ENCODE measurements around the gene JPT1.
"Not testable (repeated sequence)": the region's sequence is repeated elsewhere in the genome, so short reads cannot be mapped to it uniquely, and the experiment has no call there.

Gene JPT1

DNA sequence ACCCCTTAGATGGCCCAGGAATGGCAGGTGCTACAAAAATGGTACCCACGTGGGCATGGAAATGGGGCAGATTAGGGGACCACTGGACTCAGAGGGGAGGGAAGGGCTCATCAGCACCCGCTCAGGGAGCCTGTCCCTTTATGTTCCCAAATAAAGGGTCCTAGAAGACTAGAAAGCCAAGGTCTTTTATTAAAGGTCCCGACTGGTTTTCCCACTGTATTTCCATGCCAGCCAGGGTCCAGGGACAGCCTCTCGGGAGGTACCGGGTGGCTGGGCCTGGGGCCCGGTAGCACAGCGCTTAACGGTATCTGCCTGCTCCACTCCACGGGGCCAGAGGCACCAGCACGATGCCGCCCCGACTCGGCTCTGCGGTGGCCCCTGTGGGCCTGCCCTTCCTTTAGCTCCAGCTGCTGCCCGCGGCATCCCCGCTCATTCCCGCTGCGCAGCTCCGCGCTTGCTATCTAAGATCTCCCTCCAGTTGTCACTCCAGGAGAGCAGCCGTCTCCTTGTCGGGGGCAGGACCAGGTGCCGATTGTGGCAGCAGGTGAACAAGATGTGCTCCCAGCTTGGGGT lies 24.2 kb downstream of the JPT1 start:
- no peak for DNase-seq (ENCODE audit: low read depth)

DNA sequence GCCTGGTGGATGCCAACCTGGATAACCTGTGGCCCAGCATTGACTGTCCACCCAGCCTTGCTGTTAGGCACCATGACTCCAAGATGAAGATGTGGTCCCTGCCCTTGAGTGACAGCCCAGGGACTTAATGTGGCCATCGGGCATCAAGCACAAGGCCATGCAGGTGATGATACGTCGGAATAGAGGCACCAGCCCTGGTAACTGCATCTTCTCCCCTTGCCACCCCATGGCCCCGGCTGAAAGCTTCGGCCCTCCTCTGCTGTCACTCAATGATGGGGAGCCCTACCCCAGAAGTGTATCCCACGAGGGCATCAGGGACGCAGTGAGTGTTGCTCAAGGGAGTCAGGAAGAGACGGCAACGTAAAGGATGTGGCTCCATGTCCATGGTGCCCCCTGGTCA lies 24.7 kb downstream of the JPT1 start:
- no peak for DNase-seq (ENCODE audit: low read depth)

DNA sequence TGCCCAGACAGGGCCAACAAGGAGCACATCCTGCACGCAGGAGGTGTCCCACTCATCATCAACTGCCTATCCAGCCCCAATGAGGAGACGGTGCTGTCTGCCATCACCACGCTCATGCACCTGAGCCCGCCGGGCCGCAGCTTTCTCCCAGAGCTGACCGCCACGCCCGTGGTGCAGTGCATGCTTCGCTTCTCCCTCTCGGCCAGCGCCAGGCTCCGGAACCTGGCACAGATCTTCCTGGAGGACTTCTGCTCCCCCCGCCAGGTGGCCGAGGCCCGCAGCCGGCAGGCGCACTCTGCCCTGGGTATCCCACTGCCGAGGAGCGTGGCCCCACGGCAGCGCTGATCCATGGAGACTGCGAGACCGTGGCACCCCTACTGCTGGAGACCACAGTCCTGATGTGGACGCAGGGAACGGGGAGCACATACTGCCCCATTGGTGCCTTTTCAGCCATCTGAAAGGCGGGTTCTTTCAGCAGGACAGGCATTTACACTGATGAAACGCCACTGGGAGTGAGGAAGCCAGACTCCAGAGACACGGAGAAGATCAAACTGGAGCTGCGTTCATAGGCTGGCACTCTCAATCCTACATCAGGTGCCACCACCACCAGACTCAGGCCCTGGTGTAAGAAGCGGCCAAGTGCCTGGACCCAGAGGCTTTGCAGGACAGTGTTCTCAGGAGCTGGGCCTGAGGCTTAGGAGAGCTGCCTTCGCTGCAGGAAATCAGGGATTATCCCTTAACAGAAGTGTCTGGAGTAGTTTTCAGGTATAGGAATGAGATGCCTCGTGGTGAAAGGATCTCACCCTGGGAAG lies 25.4 kb downstream of the JPT1 start:
- no peak for DNase-seq (ENCODE audit: low read depth)

DNA sequence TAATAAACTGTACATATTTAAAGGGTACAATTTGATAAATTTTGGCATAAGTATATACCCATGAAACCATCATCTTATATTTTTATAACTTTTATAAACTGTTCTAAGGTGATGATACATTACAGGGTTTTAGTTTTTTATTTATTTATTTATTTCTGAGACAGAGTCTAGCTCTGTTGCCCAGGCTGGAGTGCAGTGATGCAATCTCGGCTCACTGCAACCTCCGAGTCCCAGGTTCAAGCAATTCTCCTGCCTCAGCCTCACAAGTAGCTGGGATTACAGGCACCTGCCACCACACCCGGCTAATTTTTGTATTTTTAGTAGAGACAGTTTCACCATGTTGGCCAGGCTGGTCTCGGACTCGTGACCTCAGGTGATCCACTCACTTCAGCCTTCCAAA lies 26.4 kb downstream of the JPT1 start:
- not testable (repeated sequence) for DNase-seq (ENCODE audit: low read depth)

DNA sequence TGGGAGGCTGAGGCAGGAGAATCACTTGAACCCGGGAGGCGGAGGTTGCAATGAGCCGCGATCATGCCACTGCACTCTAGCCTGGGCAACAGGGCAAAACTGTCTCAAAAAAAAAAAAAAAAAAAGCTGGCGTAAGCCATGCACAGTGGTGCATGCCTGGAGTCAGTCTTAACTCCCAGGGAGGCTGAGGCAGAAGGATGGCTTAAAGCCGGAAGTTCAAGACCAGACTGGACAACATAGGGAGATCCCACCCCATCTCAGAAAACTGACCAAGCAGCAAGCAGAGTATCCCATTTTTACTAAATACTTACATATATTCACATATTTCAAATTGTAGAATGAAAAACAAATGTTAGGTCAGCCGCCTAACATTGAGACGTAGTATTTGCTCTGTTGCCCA lies 27.4 kb downstream of the JPT1 start:
- DNase-seq (ENCODE audit: low read depth): no peak

DNA sequence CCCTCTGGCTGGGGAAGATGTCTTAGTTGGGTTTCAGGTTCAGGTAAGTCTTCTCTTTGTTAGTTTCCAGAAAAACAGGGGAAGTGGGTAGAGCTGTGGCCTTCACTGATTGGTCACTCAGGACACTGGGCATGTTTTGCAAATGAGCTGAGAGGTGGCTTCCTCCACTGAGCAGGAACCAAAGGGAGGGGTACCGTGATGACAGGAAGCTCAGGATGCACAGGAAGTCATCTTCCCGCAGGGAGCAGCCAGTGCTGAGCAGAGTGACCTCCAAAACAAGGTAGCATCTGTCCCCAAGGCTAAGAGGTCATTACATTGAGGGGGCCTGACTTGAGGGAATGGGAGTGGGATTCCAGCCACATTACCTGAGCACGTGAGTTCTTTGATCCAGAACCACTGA lies 28.3 kb downstream of the JPT1 start:
- no peak for DNase-seq (ENCODE audit: low read depth)

DNA sequence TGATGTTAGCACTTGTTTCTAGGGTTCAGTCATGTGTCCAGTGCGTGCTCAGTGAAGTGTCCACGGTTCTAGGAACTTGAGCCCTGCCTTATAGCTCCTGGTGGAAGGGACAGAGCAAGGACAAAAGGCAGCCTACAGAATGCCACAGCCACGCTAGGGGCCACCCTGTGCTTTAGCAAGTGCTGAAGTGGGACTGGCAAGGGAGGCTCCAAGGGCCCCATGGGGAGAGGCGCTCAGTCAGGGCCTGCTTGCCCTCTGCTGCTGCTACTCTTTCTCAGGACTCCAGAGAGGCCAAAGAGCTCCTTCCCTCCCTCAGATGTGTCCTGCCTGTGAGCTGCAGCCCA lies 29.5 kb downstream of the JPT1 start:
- DNase-seq (ENCODE audit: low read depth): no peak

DNA sequence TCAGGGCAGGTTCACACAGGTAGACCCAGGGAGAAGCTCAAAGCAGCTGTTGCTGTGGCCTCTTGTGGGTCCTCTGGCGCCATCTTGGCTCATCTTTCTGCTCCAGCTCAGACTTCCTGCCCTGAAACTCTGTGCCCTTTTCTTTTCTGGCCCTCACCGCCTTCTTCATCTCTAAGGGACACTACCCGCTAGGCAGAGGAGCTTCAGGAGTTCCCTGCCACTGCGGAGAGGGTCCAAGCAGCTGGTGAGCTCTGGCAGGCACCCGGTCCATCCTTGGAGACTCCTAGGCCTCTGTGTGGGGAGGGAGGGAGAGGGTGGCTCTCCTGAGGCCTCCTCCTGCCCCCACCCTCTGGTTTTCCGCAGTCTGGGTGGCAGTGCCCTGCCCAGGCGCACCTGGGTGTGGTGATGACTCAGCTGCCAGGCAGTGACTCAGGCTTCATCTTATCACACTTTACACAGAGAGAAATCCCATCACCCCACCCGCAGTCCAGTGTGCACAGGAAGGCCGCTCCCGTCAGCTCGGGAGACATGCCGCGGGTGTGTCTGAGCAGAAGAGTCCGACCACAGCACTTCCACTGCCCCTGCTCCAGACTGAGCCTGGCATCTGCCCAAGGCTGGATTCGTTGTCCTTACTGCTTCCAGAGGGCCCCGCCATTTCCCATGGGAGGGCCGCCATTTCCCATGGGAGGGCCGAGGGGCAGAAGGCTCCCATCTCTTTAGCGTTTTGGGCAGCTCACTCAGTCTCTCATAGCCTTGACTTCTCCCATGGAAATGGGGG lies 30.1 kb downstream of the JPT1 start:
- peak; percentile 46 for DNase-seq (ENCODE audit: low read depth)

DNA sequence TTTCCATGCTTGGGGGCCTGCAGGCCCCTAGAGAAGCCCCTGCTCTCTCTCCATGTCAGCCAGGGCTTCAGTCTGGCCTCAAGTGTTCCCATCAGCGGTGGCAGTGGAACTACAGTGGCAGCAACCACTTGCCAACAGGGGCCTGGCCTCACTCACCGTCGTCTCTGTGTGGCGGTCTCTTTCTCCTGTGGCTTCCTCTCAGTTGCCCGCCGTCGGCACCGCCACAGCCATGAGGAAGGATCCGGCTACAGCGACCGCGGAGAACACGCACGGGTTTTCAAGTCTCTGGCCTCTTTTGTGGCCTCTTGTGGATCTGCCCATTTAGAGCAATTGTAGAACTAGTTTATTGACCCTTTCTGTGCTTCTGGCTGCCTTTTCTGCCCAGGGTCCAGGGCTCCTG lies 36.0 kb downstream of the JPT1 start:
- no peak for DNase-seq (ENCODE audit: low read depth)

DNA sequence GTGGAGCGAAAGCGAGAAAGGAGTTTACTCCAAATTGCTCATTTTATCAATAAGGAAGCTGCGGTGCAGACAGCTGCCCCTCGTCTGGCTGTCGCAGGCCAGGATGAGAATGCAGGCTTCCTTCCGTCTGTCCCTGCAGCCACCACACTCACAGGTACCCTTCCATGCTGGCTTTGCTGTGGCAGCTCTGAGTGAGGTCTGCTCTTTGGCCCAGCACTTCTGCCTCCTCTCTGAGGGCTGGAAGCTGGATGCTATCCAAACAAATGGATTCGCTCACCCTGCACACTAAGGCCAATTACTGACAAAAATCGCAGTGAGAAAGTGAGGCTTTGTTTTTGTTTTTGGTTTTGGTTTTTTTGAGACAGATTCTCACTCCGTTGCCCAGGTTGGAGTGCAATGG lies 37.6 kb downstream of the JPT1 start:
- no peak for DNase-seq (ENCODE audit: low read depth)

DNA sequence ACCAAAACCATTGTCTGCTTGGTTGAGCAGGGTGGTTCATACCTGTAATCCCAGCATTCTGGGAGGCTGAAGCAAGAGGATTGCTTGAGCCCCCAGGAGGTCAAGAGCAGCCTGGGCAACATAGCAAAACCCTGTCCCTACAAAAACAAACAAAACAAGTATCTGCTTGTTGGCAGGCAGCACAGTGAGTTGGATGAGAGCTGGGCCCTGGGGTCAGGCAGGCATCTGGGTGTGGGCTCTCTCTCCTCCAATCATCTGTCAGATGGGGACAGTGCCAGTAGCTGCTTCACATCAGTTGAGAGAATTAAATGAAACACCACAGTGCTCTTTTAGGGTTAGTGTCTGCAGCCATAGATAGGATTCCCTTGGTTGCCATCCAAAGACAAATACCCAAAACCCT lies 38.8 kb downstream of the JPT1 start:
- no peak for DNase-seq (ENCODE audit: low read depth)

DNA sequence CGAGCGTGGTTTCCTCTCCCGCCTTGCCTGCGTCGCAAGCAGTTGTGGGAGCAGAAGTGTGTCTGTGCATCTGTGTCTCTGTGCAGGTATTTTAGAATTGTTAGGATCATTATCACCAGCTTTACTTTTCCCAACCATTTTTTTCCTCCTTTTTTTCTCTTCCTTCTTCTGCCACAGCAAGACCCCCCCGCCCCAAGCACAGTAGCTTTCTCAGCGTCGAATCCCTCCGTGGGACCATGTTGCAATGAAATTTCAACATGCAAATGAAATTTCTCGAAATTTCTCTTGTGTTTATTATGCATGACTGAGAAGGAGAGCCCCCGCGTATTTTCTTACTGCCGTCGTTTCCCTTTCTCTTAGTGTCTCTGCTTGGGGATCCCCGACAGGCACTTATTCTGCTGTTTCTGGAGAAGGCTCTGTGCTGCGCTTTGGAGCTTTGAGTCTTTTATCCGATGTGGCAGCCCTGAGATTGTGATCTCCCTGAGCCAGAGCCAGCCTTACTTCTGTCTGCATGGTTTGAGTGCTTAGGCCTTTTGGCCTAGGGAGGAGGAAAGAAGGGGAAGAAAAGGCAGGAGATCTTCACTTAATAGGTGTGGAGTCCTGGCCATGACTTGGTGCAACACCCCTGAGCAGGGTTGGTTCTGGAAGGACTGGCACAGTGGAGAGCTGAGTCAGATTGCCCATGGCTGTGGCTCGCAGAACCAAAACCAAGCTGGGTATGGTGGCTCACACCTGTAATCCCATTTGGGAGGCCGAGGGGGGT lies 39.6 kb downstream of the JPT1 start:
- no peak for DNase-seq (ENCODE audit: low read depth)

DNA sequence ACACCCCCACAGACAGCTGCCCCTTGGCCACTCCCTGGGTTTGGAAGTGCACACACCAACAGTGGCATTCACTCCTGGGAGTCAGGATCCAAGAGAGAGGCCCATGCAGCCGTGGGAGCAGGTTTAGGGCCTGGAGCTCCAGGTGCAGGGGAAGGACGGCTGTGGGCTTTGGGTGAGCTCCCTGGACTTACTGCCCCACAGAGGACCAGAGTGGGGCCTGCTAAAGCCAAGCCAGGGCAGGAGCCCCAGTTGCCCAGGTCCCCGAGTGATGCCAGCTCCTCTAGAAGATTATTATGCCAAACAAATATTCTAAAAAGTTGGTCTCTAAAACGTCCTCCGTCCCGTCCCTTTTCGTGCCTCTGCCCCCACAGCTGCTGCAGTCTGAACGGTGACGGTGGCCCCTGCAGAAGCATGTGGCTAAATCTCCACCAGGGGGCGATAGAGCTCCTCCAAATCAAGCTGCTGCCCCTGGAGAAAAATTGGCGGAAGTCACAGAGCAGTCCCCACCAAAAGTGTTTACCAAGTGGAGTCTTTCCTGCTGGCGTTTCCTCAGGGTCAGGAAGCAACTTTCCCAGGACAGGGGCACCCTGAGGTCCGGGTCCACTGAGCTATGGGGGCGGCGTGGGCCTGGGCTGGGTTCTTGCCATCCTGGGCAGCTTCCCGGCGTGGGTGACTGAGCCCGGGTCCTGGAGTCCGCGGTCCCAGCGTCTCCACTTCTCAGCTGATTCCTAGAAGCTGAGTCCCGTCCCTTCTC lies 40.3 kb downstream of the JPT1 start:
- peak; percentile 85 for DNase-seq (ENCODE audit: low read depth)

DNA sequence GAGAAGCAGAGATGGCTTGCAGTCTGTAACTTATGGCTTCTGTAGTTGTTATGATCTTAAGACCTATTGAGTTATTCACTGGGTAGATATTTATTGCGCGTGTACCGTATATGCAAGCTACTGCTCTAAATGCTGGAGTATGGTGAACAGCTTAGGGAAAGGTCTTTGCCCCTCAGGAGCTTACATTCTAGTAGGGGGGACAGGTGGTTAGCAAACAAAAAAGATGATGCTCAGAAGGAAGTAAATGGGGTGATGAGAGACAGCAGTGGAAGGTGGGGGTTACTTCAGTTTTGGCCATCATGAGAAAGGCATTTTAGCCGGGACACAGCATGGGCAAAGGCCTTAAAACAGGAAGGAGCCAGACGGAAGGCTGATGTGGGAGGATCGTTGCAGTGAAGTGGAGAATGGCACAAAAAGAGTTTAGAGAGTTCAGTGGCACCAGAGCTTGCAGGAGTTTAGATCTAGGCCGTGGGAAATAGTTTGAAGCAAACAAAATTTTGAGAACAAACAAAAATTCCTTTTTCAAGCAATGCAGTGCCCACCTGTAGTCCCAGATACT lies 42.5 kb downstream of the JPT1 start:
- no peak for DNase-seq (ENCODE audit: low read depth)

DNA sequence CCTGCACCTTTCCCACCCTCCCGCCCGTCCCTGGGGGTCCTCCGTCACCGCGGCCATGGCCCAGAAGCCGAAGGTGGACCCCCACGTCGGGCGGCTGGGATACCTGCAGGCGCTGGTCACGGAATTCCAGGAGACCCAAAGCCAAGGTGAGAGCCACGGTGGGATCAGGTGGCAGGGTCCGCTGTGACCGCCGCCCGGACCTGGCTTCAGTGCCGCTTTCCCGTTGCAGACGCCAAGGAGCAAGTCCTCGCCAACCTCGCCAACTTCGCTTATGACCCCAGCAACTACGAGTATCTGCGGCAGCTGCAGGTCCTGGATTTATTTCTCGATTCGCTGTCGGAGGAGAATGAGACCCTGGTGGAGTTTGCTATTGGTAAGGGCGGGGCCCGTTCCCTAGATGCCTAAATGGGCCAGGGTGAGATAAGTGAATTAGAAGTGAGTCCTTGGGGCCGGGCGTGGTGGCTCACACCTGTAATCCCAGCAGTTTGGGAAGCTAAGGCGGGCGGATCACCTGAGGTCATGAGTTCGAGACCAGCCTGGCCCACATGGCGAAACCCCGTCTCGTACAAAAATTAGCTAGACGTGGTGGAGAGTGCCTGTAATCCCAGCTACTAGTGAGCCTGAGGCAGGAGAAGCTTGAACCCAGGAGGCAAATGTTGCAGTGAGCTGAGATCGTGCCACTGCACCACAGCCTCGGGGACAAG lies 43.9 kb downstream of the JPT1 start:
- no peak for DNase-seq (ENCODE audit: low read depth)

DNA sequence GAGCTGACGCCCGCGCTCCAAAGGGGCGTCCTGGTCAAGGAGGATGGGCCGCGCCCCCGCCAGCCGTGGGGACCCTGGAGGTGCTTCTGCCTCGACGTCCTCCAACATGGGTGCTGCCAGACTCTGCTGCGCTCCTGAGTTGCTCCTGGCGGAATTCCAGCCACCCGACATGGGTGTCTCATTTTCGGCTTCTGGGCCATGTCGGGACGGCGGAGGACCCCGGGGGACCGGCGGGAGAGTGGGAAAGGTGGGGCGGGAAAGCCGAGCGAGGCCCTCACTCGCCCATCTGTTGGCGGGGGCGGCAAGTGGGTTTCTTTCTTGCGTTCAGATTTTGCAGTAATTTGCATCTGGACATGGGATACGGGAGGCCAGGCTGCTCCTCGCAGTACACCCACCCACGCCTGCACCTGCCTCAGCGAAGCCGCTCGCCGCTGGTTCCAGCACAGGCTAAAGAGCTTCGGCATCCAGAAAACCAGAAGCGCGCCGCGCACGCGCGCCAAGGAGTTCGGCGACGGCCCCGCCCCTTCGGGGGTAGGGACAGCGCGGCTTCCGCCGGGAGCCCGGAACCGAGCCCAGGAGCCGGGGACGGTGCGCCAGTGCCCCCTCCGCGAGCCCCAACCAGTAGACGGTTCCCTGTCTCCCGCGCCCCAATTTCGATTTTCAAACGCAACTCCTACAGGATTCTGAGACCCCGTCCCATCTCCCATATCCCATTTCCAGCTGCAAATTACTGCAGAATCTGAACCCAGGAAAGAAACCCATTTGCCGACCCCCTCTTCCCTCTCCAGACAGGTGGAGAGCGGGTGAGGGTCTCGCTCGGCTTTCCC lies 44.7 kb downstream of the JPT1 start, which contains the start of gene ARMC7:
Gene ARMC7 (plus strand): TSS at position 563 of the 827 bp plus-strand sequence. CDS start 320 bp downstream, outside the sequence.
- peak; percentile 89 for DNase-seq (ENCODE audit: low read depth)

DNA sequence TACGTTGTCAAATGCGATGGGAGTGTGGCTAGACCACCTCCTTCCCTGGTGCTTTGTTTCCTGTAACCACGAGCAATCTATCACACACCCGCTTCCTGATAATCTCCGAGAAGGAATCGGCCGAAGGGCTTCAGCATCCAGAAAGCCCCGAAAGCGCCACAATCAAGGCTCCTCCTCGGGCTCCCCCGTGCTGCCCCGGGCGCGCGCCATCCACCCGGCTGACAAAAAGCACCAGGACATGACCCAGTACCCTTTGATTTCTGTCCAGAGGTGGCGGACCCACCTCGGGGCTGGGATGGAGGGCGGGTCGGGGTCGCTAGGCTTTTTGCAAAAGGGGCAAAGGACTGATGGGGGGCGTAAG lies 45.3 kb downstream of the JPT1 start:
- no peak for DNase-seq (ENCODE audit: low read depth)

DNA sequence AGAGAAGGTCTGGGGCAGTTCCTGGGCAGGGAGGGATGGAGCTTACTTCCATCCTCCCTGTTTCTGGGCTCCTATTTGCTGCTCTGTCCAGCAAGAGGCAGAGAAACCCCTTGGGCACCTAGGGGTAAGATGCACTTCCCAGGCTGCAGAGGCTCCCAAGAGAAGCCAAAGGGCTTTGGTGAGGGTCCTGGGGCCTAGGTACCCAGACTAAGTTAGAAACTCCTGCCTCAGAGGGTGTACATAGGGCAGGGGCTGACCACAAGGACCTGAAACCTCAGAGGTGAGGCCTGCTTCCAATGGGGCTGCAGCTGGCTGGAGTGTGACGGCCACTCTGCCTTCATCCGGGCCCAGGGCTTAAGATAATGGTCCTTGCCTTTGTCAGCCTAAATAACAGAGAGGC lies 46.1 kb downstream of the JPT1 start:
- no peak for DNase-seq (ENCODE audit: low read depth)

DNA sequence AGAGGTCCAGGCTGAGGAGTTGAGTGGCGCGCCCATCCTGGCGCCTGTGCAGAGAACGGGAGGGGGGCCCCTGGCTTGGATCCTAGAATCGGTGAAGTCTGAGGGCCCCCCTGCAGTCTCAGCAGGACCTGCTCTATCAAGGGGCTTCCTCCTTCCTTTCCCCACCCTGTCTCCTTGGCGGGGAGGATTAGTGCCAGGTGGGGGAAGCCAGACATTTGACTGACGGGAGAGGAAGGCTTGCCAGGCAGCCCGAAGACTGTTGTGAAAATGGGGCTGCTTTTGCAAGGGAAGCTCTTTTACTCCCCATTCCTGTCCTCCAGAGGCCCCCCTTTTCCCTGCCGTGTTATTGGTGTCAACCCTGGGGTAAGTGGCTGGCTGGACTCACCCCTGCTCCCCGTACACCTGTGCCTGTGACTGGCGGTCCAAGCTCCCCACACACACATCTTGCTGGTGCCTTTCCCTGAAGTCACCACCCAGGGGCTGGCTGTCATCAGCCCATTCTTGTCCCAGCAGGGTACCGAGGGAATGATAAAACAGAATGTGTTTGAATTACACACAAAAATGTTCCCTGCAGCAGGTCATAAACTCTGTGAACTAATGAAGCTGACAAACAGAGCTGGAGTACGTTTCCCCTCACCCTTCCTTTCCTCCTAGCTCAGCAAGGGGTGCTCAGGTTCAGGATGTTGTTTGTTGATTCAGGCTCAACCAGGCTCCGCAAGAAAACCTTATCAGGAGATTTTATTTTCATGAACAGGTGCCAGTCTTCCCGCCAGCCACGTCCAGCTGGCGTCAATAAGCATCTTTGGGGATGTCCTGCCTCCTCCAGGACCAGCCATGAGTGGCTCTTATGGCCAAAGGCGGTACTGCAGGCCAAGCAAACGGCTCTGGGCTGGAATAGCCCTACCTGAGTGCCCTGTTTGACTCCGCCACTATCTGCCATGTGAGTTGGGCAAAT lies 48.9 kb downstream of the JPT1 start:
- DNase-seq (ENCODE audit: low read depth): no peak

Data from activated T-cell treated with anti-CD3 and anti-CD28 coated beads for 24 hours (primary cell).